Body of pancreas (tissue), 4 donors: ENCODE results near the gene EFCAB5.

Source experiments
- CTCF ChIP-seq, 7 experiments: fragments of 450-650 bp in 4 of 7; fragments of 200-600 bp in 3 of 7; sonication (generic) in 3 of 7; IDR thresholded peaks; one replicate each; pipeline ENCODE4 v1.5.1; 2016 to 2019; ENCODE audit warnings: antibody characterized with exemption in 7 of 7
- POLR2A ChIP-seq, 3 donors: fragments of 450-650 bp; IDR thresholded peaks; one replicate each; pipeline ENCODE4 v1.6.1; 2016; ENCODE audit warnings: antibody characterized with exemption in 3 of 3, mild to moderate bottlenecking in 2 of 3

GRCh38 chr17:30116661-30117551, 175.5 kb downstream of the EFCAB5 start, which contains the start of gene NSRP1:
- peak; percentile 84 to 99 (median 98) for TF ChIP-seq POLR2A (IDR thresholded peaks at IDR 0.05)
- peak in 1 of 7 experiments; percentile 9 for TF ChIP-seq CTCF (IDR thresholded peaks at IDR 0.05)
